CD1c-positive myeloid dendritic cell (primary cell): Measurements from ENCODE around the gene VCPKMT.
A peak's percentile ranks its signal among the peaks of the same experiment; 100 is the strongest.

Source experiments
- DNase-seq: peaks from one replicate; pipeline ENCODE4 v3.0.0-alpha.2; 2016; ENCODE audit errors: extremely low spot score

Gene VCPKMT

DNA sequence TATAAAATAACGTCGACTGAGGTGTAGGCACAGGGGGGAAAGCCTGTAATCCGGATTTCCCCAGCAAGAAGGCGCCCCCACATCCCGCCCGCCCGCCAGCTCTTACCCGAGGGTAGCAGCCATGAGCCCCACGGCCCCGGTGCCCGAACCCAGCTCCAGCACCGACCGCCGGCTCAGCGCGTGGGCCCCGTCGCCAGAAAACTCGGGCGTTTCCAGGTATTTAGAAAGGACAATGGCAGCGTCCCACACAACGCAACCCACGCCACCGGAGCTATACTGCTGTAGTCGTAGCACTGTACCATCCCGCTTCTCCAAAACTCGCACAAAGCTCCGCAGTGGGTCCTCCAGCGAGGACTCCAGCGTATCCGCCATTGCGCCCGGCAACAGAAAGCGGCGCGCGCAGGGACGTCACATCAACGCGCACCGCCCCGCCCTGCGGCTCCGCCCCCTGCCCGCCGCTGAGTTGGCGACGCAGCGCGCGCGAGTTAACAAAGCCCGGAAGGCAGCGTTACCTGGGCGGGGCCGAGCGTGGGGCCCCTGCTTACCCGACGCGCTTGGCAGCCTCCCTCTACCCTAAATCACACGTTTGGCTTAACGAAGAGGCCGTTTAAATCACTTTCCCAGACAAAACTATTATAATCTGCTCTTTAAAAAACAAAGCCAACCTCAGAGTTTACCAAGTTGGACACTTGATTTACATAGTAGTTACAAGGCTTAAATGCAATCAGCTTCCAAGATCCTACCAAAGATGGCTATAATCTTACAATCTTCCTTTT, at the start of gene VCPKMT:
Gene VCPKMT (minus strand): TSS at position 392 of the 776 bp plus-strand sequence. CDS start 20 bp downstream, at position 372.
- peak; percentile 98 for DNase-seq

DNA sequence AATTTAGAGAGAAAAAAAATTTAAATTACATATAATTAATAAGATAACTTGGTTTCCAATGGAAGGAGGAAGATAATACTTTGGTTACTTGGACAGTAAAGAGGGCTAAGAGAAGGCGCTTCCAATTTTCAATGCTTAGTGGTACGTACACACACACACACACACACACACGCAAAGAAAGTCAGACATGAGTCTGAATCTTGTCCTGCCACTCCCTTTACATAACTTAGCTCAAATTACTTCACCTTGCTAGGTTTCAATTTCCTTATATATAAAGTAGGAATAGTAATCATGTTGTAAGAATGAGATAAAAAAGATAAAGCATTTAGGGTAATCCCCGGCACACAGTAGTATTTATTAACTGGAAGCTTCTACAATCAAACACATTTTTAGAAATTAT, 39.7 kb upstream of the VCPKMT start:
- no peak for DNase-seq

DNA sequence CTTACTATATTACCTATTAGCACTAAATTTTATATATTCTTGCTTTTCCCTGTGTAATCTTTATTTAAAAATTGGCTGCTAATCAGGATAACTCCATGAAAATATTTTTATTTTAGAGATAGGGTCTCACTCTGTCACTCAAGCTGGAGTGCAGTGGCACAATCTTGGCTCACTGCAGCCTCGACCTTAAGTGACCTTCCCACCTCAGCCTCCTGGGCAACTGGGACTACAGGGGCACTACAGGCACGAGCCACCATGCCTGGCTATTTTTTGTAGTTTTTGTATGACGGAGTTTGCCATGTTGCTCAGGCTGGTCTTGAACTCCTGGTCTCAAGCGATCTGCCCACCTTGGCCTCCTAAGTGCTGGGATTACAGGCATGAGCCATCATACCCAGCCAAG, 32.4 kb upstream of the VCPKMT start:
- no peak for DNase-seq

DNA sequence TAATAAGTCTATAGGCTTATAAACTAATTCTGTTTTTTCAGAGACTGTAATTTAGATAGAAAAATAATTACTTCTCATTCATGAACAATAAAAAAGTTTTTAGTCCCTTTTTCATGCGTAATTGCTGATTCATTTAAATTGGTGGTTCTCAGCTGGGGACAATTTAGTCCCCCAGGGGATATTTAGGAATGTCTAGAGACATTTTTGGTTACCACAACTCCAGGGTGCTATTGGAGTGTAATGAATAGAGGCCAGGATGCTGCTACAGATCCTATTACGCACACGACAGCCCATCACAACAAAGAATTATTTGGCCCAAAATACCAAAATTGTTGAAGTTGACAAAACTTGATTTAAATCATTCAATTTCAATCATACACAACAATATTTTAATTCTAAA, 22.8 kb upstream of the VCPKMT start:
- DNase-seq, result no peak

DNA sequence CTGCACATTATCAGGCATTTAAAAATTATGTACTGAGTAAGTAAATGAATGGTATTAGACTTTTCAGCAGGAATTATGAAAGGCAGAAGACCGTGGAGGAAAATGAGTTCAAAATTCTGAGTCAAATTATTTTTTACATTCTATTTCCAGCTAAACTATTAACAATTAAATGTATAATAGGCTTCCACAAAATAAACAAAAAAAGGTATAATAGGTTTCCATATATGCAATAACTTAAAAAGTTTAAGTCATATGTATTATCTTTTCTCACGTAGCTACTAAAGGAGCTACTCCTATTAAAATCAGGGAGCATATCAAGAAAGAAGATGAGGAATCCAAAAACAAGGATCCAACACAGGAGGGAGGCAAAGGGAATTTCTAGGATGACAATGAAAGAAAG, 11.4 kb upstream of the VCPKMT start:
- no peak for DNase-seq

DNA sequence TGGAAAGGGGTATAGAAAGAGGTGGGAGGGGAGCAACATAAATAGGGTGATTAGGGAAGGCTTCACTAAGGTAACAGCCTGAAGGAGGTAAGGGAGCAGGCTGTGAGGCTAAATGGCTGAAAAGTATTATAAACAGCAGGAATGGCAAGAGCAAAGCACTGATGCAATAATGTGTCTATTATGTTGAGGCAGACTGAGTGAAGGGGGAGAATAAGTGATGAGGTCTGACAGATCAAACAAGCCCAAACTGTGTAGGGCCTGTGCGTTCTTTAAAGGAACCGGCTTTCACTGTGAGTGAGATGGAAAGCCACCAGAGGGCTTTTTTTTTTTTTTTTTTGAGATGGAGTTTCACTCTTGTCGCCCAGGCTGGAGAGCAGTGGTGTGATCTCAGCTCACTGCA, 6.7 kb upstream of the VCPKMT start:
- DNase-seq, result no peak

DNA sequence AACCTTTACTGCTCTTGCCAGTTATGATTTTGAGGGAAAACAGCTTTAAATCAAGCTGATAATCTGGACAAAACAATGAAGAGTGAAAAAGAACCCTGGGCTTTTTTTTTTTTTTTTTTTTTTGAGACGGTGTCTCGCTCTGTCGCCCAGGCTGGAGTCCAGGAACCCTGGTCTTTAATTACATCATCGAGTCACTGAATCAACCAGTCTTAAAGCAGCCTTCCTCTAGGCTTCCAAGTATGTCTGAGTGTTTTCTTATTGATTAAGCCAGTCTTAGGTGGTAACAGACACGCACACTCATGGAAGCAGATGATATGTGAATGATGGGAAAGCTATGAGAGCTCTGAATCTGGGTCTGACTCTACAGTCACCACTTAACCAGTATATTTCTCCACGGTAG, 5.9 kb upstream of the VCPKMT start:
- DNase-seq, result no peak

DNA sequence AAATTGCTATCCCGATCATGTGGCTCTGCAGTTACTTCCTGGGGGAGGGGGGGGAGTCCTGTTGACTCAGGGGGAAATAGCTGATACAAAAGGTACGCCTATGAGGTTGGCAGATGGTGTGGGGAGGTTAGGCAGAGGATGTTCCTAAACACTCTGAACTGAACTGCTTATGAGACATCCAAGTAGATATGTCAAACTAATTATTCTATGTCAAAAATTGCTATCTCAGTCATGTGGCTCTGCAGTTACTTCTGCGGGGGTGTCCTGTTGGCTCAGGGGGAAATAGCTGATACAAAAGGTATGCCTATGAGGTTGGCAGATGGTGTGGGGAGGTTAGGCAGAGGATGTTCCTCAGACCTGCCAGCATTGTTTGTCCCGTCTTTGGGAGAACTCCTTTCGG, 5.1 kb upstream of the VCPKMT start:
- DNase-seq, result no peak

DNA sequence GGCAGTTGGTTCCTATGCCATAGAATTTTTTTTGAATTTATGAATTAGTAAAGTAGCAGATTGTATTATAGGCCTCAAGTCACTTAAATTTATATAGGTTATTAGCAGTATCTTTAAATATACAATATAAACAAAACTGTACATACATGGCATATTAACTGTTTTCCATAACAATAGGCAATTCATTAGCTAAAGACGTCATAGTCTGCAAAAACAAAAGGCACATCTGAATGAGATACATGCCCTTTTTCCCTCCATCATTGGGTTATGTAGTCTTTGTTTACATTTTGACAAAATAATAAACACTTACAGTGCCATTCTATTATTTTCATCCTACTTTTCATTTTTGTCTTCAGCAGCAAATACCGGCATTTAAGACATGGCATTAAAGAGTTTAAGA, 1.1 kb upstream of the VCPKMT start:
- no peak for DNase-seq

DNA sequence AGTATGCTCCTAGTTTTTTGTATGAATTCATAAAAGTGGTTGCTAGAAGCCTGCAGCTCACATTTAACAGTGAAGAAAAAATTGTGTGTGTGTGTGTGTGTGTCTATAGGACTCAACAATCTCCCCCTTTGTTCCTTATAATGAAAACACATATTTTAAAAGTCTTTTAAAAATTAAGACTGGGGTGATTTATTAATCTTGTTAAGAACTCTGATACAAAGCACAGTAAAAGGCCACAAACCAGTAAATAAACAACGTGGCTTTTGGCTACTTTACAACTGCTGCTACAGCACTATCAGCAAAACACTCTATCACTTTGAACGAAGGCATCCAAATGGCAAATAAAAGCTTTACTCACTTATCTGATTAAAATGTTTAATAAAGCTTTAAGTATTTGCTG, 594 bp upstream of the VCPKMT start:
- DNase-seq, result no peak

DNA sequence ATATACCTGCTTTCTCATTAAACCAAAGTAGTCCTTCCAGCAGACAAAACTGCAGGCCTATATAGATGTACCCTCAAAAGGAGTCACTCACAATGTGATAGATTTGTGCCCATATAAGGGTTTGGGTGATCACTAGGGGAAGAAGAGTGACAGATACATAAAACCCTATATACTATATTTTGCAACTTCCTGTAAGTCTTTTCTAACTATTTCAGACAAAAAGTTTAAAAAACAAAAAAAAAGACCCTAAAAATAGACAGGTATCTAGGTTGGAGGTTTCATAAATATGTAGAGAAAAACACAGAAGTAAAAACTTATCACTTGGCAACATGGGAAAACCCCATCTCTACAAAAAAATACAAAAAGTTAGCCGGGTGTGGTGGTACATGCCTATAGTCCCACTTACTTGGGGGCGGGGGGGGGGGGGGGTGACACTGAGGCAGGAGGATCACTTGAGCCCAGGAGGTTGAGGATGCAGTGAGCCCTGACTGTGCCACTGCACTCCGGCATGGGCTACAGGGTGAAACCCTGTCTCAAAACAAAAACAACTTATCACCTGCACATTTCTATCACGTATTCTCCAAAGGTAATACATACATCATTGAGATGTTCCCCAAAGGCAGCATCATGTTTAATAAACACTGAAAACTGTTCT, 2.9 kb downstream of the VCPKMT start:
- DNase-seq, result no peak

DNA sequence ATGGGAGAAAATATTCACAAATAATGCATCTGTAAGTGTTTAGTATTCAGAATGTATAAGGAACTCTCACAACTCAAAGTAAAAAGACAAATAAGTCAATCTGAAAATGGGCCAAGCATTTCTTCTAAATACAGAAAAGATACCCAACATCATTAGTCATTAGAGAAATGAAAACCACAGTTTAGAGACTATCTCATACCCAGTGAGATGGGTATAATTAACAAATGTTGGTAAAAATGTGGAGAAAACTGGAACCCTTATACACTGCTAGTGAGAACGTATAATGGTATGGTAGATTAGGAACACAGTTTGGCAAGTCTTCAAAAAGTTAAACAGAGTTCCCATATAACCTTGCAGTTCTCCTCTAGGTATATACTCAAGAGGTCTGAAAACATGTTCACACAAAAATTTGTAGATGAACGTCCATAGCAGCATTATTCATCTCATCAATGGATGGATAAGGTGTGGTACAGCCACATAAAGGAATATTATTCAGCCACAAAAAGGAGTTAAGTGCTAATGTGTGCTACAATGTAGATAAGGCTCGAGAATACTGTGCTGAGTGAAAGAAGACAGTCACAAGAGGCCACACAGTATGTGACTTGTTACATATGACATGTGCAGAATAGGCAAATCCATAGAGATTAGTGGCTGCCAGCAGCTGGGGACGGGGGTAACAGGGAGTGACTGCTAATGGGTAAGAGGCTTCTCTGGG, 5.9 kb downstream of the VCPKMT start:
- DNase-seq, result no peak

DNA sequence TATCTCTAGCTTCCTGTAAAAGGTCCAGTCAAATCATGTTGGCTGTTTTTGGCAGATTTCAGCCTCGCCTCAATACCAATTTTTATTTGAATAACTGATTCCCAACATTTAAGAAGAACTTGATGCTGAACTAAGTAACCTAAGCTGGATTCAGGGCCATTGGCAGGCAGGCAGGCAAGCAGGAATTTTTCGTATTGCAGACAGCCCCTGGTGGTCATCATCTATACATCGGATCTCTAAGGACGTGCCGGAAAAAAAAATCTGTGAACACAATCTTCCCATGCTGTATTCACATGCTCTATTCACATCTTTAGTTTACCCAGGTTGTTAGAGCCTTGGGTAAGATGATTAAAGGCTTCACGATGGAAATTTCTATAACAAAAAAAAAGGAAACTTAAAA, 7.0 kb downstream of the VCPKMT start:
- no peak for DNase-seq

DNA sequence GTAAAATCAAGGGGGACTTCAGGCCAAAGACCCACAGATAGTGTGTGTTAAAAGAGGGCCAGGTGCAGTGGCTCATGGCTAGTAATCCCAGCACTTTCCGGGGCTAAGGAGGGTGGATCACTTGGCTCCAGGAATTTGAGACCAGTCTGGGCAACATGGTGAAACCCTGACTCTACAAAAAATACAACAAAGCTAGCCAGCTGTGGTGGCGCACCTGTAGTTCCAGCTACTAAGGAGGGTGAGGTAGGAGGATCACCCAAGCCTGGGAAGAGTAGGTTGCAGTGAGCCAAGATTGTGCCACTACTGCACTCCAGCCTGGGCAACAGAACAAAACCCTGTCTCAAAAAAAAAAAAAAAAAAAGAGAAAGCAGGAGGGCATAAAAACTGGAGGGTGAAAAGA, 8.5 kb downstream of the VCPKMT start:
- no peak for DNase-seq

DNA sequence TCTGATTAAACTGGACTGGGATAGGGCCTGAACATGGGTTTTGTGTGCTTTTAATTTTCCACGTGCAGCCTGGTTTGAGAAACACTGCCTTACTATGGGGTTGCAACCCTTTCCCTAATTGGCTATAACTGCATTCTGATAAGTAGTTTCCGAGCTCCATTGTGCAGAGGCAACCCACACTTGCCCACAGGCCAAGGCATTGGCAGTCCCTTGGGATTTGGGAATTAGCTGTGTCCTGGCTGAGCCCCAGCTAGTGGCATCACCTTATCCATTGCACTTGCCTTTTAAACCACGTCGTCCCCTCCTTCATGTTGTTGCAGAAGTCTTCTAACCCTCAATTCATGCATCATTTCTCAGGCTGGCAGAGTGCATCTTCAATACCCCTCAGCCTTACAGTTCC, 10.2 kb downstream of the VCPKMT start:
- no peak for DNase-seq

DNA sequence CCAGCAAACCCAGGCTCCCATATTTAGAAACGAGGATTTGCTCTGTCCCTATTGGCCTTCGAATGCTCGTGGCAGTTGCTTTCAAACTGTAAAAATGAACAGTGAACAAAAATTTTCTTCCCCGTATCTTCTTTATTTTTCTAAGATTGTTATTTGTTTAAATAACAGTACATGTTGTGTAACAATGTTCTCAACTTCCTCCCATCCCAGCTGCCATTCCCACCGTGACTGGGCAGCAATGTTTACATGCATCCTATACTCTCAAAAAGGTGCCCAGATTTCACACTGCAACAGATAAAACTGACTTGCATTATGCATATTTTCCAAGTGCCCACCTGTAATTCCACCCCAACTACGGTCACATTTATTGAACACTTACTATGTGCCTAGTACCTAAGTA, 12.8 kb downstream of the VCPKMT start:
- no peak for DNase-seq

DNA sequence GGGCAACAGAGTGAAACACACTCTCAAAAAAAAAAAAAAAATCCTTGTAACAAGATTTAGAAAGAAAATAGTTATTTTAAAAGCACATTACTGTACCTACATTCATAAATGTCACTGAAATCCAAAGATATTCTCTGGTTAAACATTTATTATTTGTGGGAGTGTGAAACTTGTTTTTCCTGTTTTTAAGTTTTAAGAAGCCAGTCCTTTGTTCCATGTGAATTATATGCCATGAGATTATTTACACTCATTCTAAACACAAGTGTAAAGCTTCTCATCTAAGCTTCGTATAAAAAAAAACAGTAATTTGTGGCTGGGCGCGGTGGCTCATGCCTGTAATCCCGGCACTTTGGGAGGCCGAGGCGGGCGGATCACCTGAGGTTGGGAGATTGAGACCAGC, 15.0 kb downstream of the VCPKMT start:
- no peak for DNase-seq

DNA sequence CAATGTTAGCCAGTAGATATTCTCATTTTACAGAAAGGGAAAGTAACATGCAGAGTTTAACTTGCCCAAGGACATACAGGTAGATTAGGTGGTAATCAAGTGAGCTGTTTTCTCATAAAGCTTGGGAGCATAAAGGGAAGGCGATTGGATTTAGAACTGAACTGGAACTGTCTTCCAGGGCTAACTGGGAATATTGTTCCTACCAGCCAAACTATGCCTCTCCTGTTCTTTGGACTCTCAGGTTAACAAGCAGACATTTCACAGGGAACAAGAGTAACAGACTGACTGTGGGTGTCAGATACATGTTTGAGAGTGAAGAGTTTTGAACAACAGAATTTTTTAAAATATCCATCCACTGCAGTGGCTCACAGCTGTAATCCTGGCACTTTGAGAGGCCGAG, 15.6 kb downstream of the VCPKMT start:
- no peak for DNase-seq

DNA sequence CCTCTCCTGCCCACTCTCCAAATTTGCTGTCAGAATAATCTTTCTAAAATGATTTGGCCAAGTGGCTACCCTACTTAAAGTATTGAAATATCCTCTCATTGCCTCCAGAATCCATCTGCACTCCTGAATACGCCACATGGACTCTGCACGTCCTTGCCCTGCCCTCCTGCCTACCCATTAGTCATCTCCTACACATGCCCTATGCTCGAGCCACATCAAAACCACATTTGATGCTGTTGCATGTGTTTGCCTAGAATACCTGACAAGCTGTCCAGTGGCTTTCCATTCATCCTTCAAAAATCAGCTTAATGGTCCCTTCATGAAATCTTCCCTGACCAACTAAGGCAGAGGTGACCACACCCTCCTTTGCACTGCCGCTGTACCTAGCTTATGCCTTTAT, 17.0 kb downstream of the VCPKMT start:
- no peak for DNase-seq

DNA sequence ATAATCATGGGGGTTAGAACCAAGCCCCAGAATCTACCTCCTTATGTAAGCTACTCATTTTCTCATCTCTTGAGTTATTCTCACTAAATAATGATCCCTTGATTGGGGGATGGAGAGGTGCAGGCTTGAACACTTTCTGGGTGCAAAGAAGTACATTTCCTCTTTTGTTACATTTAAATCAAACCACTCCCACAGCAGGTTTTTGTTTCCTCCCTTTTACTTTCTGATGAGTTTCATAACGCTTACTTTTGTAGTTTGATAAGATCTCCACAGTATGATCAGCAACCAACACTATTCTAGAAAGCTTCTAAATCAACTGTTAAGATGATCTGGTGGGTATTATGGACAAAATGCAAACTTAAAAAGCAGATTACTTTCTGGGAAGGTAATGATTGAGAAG, 20.5 kb downstream of the VCPKMT start:
- peak; percentile 43 for DNase-seq

DNA sequence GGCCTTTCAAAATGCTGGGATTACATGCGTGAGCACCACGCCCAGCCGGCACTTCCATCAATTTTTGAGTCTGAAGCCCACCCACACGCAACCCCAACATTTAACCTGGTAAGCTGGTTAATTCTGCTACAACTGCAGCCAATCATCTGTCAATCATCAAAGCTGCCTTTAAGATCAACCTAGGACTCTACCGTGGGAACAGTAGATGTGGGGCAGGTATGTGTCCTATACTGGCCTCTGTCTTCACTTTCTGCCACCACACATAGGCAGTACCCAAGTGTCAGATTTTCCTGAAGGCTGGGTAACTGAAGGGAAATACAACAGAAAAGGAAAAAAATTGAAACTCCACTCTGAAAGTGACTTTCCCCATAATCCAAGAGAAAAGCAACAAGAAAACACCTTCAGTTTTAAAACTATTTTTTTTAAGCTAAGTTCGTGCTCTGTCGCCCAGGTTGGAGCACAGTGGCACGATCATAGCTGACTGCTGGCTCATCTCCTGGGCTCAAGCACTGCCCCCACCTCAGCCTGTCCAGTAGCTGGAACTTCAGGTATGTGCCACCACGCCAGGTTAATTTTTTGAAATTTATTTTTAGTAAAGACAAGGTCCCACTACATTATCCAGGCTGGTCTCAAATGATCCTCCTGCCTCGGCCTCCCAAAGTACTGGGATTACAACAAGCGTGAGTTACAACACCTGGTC, 22.2 kb downstream of the VCPKMT start:
- DNase-seq, result no peak

DNA sequence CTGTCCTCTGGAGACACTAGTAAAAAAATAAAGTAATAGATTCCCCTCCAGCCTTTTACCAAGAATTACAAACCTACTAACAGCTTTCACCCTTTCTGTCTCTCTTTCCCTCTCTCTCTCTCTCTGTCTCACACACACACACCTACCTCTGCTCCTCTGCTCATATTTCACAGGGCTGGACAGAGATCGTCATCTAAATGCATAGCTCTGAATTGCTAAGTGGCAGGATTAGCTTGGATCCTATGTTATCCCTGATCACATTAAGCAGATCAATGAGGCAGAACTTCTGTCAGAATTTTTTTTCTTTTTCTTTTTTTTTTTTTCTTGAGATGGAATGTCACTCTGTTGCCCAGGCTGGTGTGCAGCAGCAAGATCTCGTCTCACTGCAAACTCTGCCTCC, 22.9 kb downstream of the VCPKMT start:
- no peak for DNase-seq
